ENCODE results near the gene IMMP2L.

The IMMP2L gene

GRCh38 chr7:111556977-111557376, 5.3 kb downstream of the IMMP2L start:
- no peak for DNase-seq

- DNase-seq = no peak
Observed at GRCh38 chr7:111554086-111554485, 8.2 kb downstream of the IMMP2L start.

- no peak for DNase-seq
Observed at GRCh38 chr7:111541067-111541466, 21.2 kb downstream of the IMMP2L start.

GRCh38 chr7:111540199-111540815, 22.0 kb downstream of the IMMP2L start:
- no peak for DNase-seq

GRCh38 chr7:111537134-111537533, 25.2 kb downstream of the IMMP2L start:
- DNase-seq = no peak

- no peak for DNase-seq
Observed at GRCh38 chr7:111535142-111535870, 27.0 kb downstream of the IMMP2L start.

GRCh38 chr7:111532625-111533024, 29.7 kb downstream of the IMMP2L start:
- DNase-seq = no peak

- DNase-seq = no peak
Observed at GRCh38 chr7:111531993-111532392, 30.3 kb downstream of the IMMP2L start.

- DNase-seq = no peak
Observed at GRCh38 chr7:111530356-111530668, 32.0 kb downstream of the IMMP2L start.

- DNase-seq = no peak
Observed at GRCh38 chr7:111529507-111530355, 32.6 kb downstream of the IMMP2L start.

- no peak for DNase-seq
Observed at GRCh38 chr7:111528331-111528730, 34.0 kb downstream of the IMMP2L start.

GRCh38 chr7:111527545-111527944, 34.7 kb downstream of the IMMP2L start:
- DNase-seq = no peak

- DNase-seq = no peak
Observed at GRCh38 chr7:111525100-111525499, 37.2 kb downstream of the IMMP2L start.

GRCh38 chr7:111521660-111522059, 40.6 kb downstream of the IMMP2L start:
- DNase-seq = no peak

GRCh38 chr7:111518264-111518663, 44.0 kb downstream of the IMMP2L start:
- no peak for DNase-seq

- no peak for DNase-seq
Observed at GRCh38 chr7:111517549-111517951, 44.7 kb downstream of the IMMP2L start.

- DNase-seq = no peak
Observed at GRCh38 chr7:111516612-111517011, 45.7 kb downstream of the IMMP2L start.

- DNase-seq = no peak
Observed at GRCh38 chr7:111513566-111513965, 48.7 kb downstream of the IMMP2L start.

GRCh38 chr7:111511845-111512244, 50.4 kb downstream of the IMMP2L start:
- no peak for DNase-seq

GRCh38 chr7:111510584-111511378, 51.5 kb downstream of the IMMP2L start:
- no peak for DNase-seq

GRCh38 chr7:111510062-111510461, 52.2 kb downstream of the IMMP2L start:
- no peak for DNase-seq

- DNase-seq = no peak
Observed at GRCh38 chr7:111509288-111509687, 53.0 kb downstream of the IMMP2L start.

- DNase-seq = no peak
Observed at GRCh38 chr7:111508387-111508786, 53.9 kb downstream of the IMMP2L start.

All from stimulated activated CD4-positive, alpha-beta T cell treated with anti-CD3 and anti-CD28 coated beads, Interleukin-4, amount 100 ng/mL, for 24 hours (primary cell).